ENCODE results near the gene MOB3A. TPM values are rescaled to one million over a fixed set of nuclear protein-coding genes. Genes with fewer than 3 reads are reported as not detected.

The MOB3A gene
- total and polyA plus RNA-seq, 9 of the 15 experiments (the other 6 are each of a cell fraction or from before 2014, with no cell fraction given) = 1.1 to 24.1 (median 6.0) TPM

GRCh38 chr19:2112516-2113320 is 16.6 kb upstream of the MOB3A start:
- no peak overlapping the region for H3K9ac ChIP-seq (ENCODE audit: insufficient read depth in 1 of 2, low read depth in 2 of 2, low read length in 2 of 2)
- peaks cover 98% of the 10 kb centered on the region for H3K36me3 ChIP-seq (ENCODE audit: control insufficient read depth, insufficient read depth, low read length)
- no peaks in the 10 kb centered on the region for H3K9me3 ChIP-seq (replicated peaks; ENCODE audit: control insufficient read depth, insufficient read depth, low read depth, low read length)
- BruUV-seq (replicated peaks) = no TSS peak
- no peaks in the 10 kb centered on the region for H3K27me3 ChIP-seq (ENCODE audit: control insufficient read depth in 2 of 2, insufficient read depth in 2 of 2, low read length in 2 of 2)
- TF ChIP-seq POLR2G (IDR thresholded peaks at IDR 0.05; ENCODE audit: low read depth, low read length) (peak; percentile 51; the same call in 1 of the 2 replicates), PATZ1 (CRISPR knock-in tag; IDR thresholded peaks at IDR 0.05; ENCODE audit: borderline replicate concordance) (no peak), ZNF707 (CRISPR knock-in tag; conservative IDR thresholded peaks at IDR 0.05) (no peak), RBM22 (IDR thresholded peaks at IDR 0.05; ENCODE audit: low read depth, low read length, poor library complexity, severe bottlenecking) (peak; percentile 25)
- ChIA-PET POLR2A (interaction anchor here (0.5 to 1.2 kb wide), 2 partner anchors 123 to 363 kb away, joined by 3 read pairs; partner anchors contain the start of gene GADD45B), CTCF (ENCODE audit: low intra/inter-chr PET ratio) (no interaction called here)
- in situ Hi-C loops (cut with MboI) (no loop called here), intact Hi-C loops (cut with micrococcal nuclease) (no loop called here)
- no peak for ATAC-seq
- no peaks in the 10 kb centered on the region for H3K9me1 ChIP-seq (ENCODE audit: control insufficient read depth, insufficient read depth, low read length)
- no peak overlapping the region for H3K27ac ChIP-seq (ENCODE audit: extremely low read depth, low read depth, low read length)
- no peak overlapping the region for H3K4me3 ChIP-seq
- H2AFZ ChIP-seq (ENCODE audit: low read depth, low read length) = no peak overlapping the region
- no peaks in the 10 kb centered on the region; the same call in 1 of the 2 replicates for H4K20me1 ChIP-seq (replicated peaks; ENCODE audit: control insufficient read depth, insufficient read depth, low read length)
- peaks cover 0 to 16% of the 10 kb centered on the region in 2 experiments; a peak in 1 of 5 replicates for H3K4me1 ChIP-seq (replicated peaks in 1 of 2; ENCODE audit: control insufficient read depth in 2 of 2, insufficient read depth in 2 of 2, low read length in 2 of 2)
- H3K79me2 ChIP-seq (ENCODE audit: control insufficient read depth, insufficient read depth, low read length) = no peaks in the 10 kb centered on the region
- no peak for FAIRE-seq
- WGBS (ENCODE audit: insufficient coverage, low coverage, missing lambda C conversion rate) = 88% methylated on average over 18 of the region's 23 CpGs
- DNase-seq (ENCODE audit: extremely low read depth in 1 of 4, low spot score in 3 of 4) = no peak
- H3K4me2 ChIP-seq (ENCODE audit: insufficient read depth, low read length) = no peak overlapping the region

Measured in K562 (cell line).